ENCODE measurements around the gene PAK1IP1.
"Not testable (repeated sequence)": the region's sequence is repeated elsewhere in the genome, so short reads cannot be mapped to it uniquely, and the experiment has no call there.

Gene PAK1IP1

DNA sequence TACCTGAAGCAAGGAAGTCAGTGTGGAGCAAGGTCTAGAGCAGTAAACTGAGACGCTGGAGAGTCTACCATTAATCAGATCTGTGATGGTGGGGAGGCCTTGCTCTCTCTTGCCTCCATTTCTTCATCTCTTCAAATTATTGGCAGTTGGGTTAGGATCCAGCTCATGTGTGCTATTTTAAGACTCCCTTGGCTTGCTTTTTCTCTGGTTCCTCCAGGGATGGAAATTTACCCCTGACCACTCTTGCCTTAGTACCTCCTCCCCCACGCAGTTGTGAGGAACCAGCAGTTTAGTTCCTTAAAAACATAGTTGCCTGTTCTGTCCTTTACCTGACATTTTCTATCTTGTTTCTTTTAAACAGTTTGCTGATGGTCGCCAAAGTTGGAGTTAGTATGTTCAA, 35.5 kb downstream of the PAK1IP1 start:
- TF ChIP-seq, protein P1, sequence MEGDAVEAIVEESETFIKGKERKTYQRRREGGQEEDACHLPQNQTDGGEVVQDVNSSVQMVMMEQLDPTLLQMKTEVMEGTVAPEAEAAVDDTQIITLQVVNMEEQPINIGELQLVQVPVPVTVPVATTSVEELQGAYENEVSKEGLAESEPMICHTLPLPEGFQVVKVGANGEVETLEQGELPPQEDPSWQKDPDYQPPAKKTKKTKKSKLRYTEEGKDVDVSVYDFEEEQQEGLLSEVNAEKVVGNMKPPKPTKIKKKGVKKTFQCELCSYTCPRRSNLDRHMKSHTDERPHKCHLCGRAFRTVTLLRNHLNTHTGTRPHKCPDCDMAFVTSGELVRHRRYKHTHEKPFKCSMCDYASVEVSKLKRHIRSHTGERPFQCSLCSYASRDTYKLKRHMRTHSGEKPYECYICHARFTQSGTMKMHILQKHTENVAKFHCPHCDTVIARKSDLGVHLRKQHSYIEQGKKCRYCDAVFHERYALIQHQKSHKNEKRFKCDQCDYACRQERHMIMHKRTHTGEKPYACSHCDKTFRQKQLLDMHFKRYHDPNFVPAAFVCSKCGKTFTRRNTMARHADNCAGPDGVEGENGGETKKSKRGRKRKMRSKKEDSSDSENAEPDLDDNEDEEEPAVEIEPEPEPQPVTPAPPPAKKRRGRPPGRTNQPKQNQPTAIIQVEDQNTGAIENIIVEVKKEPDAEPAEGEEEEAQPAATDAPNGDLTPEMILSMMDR (IDR thresholded peaks at IDR 0.05; ENCODE audit: control insufficient read depth, extremely low read depth, insufficient read depth): no peak
- no peak for DNase-seq (ENCODE audit: low read depth)
- no peak overlapping the region for H3K4me3 ChIP-seq (ENCODE audit: low read depth, low read length)

DNA sequence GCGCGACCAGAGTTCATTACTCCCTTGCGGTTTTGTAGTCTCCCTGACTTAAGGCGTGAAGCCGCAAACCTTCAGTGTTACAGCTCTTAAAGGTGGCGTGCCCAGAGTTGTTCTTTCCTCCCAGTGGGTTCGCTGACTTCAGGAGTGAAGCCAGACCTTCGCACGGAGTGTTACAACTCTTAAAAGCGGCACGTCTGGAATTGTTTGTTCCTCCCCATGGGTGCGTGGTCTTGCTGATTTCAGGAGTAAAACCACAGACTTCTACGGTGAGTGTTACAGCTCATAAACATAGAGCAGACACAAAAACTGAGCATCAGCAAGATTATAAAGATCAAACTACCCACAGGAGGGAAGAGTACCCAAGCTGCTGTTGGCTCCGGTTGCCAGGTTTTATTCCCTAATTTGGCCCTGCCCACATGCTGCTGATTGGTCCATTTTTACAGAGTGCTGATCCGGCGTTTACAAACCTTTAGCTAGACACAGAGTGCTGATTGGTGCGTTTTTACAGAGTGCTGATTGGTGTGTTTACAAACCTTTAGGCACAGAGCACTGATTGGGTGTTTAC, 38.5 kb downstream of the PAK1IP1 start:
- TF ChIP-seq, protein P1 (IDR thresholded peaks at IDR 0.05; ENCODE audit: control insufficient read depth, extremely low read depth, insufficient read depth): no peak
- H3K4me3 ChIP-seq (ENCODE audit: low read depth, low read length): no peak overlapping the region

DNA sequence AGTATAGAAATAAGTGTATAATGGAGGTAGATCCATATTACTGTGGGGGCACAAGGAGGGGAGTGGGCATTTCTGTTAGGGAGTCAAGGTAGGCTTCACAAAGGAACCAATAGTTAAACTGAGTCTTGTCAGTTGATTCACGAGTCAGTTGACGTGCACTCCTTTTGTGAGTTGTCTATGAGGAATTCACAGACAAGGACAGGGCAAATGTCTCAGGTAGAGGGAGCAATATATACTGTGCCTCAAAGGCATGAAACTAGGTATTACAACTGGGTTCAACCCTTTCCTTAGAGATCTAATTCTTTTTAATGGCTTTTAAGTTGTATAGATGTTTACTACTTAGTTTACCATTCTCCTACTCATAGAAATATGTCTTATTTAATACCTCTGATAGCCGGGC, 39.1 kb downstream of the PAK1IP1 start:
- DNase-seq (ENCODE audit: low read depth): no peak
- H3K4me3 ChIP-seq (ENCODE audit: low read depth, low read length): no peak overlapping the region
- TF ChIP-seq, protein P1 (IDR thresholded peaks at IDR 0.05; ENCODE audit: control insufficient read depth, extremely low read depth, insufficient read depth): no peak

More for the DNA sequence above, 38.5 kb downstream of the PAK1IP1 start:
- no peak for DNase-seq (ENCODE audit: low read depth)

GRCh38 chr6:10736731-10737130, 42.0 kb downstream of the PAK1IP1 start:
- TF ChIP-seq, protein P1 (IDR thresholded peaks at IDR 0.05; ENCODE audit: control insufficient read depth, extremely low read depth, insufficient read depth): no peak
- DNase-seq (ENCODE audit: low read depth): no peak
- no peak overlapping the region for H3K4me3 ChIP-seq (ENCODE audit: low read depth, low read length)

GRCh38 chr6:10740061-10740460, 45.3 kb downstream of the PAK1IP1 start:
- TF ChIP-seq, protein P1 (IDR thresholded peaks at IDR 0.05; ENCODE audit: control insufficient read depth, extremely low read depth, insufficient read depth): no peak
- H3K4me3 ChIP-seq (ENCODE audit: low read depth, low read length): no peak overlapping the region
- no peak for DNase-seq (ENCODE audit: low read depth)

GRCh38 chr6:10741643-10742042, 46.9 kb downstream of the PAK1IP1 start:
- H3K4me3 ChIP-seq (ENCODE audit: low read depth, low read length): not testable (repeated sequence)

GRCh38 chr6:10742251-10742650, 47.5 kb downstream of the PAK1IP1 start:
- H3K4me3 ChIP-seq (ENCODE audit: low read depth, low read length): no peak overlapping the region
- TF ChIP-seq, protein P1 (IDR thresholded peaks at IDR 0.05; ENCODE audit: control insufficient read depth, extremely low read depth, insufficient read depth): no peak
- DNase-seq (ENCODE audit: low read depth): no peak

More at GRCh38 chr6:10741643-10742042, 46.9 kb downstream of the PAK1IP1 start:
- DNase-seq (ENCODE audit: low read depth): not testable (repeated sequence)

Data from LNCaP clone FGC (cell line).